Endothelial cell of umbilical vein (primary cell): ENCODE results near the gene SIN3A. TPM values are rescaled to one million over a fixed set of nuclear protein-coding genes. Genes with fewer than 3 reads are reported as not detected.
"Not testable (repeated sequence)": the region's sequence is repeated elsewhere in the genome, so short reads cannot be mapped to it uniquely, and the experiment has no call there.

ENCODE experiments used
- BruUV-seq: library from RNA; stranded (reverse); fragments of 400-500 nt; replicated peaks from 2 replicates; lab custom pipeline; 2021; lab: Mats Ljungman, UMichigan
- CTCF ChIA-PET: fragments of 300-600, 350-600 bp; sonication (Branson Sonifier 250); formaldehyde crosslinking; loops from one replicate; lab custom pipeline; 2021; ENCODE audit warnings: antibody characterized with exemption, inconsistent platforms; lab: Charles Lee
- POLR2A ChIA-PET: fragments of 300-600, 350-600 bp; sonication (Branson Sonifier 250); formaldehyde crosslinking; loops from one replicate; lab custom pipeline; 2021; ENCODE audit warnings: antibody characterized with exemption, inconsistent platforms; lab: Charles Lee
- DNase-seq: peaks from one replicate; pipeline ENCODE4 v3.0.0-alpha.2; 2011; ENCODE audit warnings: low read depth, low spot score
- FAIRE-seq: peaks from 2 replicates; lab custom pipeline; 2011; peaks lifted over from hg19 to GRCh38; lab: Jason Lieb, UNC
- H2AFZ ChIP-seq: 2 replicates; pipeline ENCODE4 v1.6.0; 2012; ENCODE audit warnings: low read depth, low read length, control low read depth, inconsistent platforms
- H3K27ac ChIP-seq: 2 replicates; pipeline ENCODE4 v1.5.1; 2011; ENCODE audit warnings: low read depth, mild to moderate bottlenecking, control low read depth, low read length, moderate library complexity; ENCODE audit not compliant: insufficient read depth
- H3K27me3 ChIP-seq, 2 experiments: 2 replicates each; pipeline versions ENCODE4 v1.6.0 to v1.6.1; 2011; ENCODE audit warnings: low read length in 2 of 2, mixed read lengths in 1 of 2; ENCODE audit not compliant: control insufficient read depth in 2 of 2, insufficient read depth in 2 of 2
- H3K36me3 ChIP-seq, 2 experiments: 2 replicates in 1 of 2; 3 replicates in 1 of 2; pipeline ENCODE4 v1.5.1; 2011; ENCODE audit warnings: low read length in 2 of 2, mild to moderate bottlenecking in 1 of 2, moderate library complexity in 1 of 2; ENCODE audit not compliant: control insufficient read depth in 2 of 2, insufficient read depth in 2 of 2; ENCODE audit errors: extremely low read depth in 1 of 2
- H3K4me1 ChIP-seq: 3 replicates; pipeline ENCODE4 v1.5.1; 2011; ENCODE audit warnings: mild to moderate bottlenecking, low read length; ENCODE audit not compliant: control insufficient read depth, insufficient read depth; ENCODE audit errors: extremely low read depth
- H3K4me2 ChIP-seq: 2 replicates; pipeline ENCODE4 v1.6.1; 2011; ENCODE audit warnings: low read length, control low read depth, mixed read lengths; ENCODE audit not compliant: insufficient read depth
- H3K4me3 ChIP-seq, 3 experiments: fragments of 200-600 bp in 1 of 3; sonication (generic), shearing (Covaris generic) in 1 of 3; replicated peaks in 1 of 3; 2 replicates each; pipeline ENCODE4 v1.5.1; 2011 to 2016; ENCODE audit warnings: control low read depth in 3 of 3, low read length in 3 of 3, mild to moderate bottlenecking in 2 of 3, inconsistent platforms in 1 of 3, low read depth in 1 of 3, moderate library complexity in 1 of 3; ENCODE audit not compliant: insufficient read depth in 1 of 3
- H3K79me2 ChIP-seq: 2 replicates; pipeline ENCODE4 v1.6.0; 2012; ENCODE audit warnings: low read length, inconsistent platforms; ENCODE audit not compliant: control insufficient read depth, insufficient read depth
- H3K9ac ChIP-seq: replicated peaks from 2 replicates; pipeline ENCODE3; 2011; ENCODE audit warnings: low read length, control low read depth; ENCODE audit not compliant: insufficient read depth; ENCODE audit errors: extremely low read depth
- H3K9me1 ChIP-seq: replicated peaks from 3 replicates; pipeline ENCODE4 v1.6.0; 2011; ENCODE audit warnings: mild to moderate bottlenecking, low read length; ENCODE audit not compliant: control insufficient read depth, insufficient read depth; ENCODE audit errors: extremely low read depth
- H3K9me3 ChIP-seq: replicated peaks from 2 replicates; pipeline ENCODE4 v1.5.1; 2012; ENCODE audit warnings: low read length, inconsistent platforms; ENCODE audit not compliant: control insufficient read depth, insufficient read depth
- H4K20me1 ChIP-seq: replicated peaks from 2 replicates; pipeline ENCODE3; 2011; ENCODE audit warnings: mild to moderate bottlenecking, low read length; ENCODE audit not compliant: control insufficient read depth, insufficient read depth; ENCODE audit errors: extremely low read depth
- CTCF ChIP-seq, 2 donors: IDR thresholded peaks; 1 replicate in 1 of 2; 2 replicates in 1 of 2; pipeline ENCODE4 v1.5.1; 2011; ENCODE audit warnings: low read length in 2 of 2, mild to moderate bottlenecking in 2 of 2, moderate library complexity in 2 of 2, control low read depth in 1 of 2, inconsistent platforms in 1 of 2, low read depth in 1 of 2; ENCODE audit not compliant: insufficient read depth in 1 of 2; ENCODE audit errors: extremely low read depth in 1 of 2
- EZH2 ChIP-seq: IDR thresholded peaks from 2 replicates; pipeline ENCODE4 v1.6.1; 2012; ENCODE audit warnings: borderline replicate concordance, low read depth, mild to moderate bottlenecking, moderate library complexity, low read length, inconsistent platforms; ENCODE audit not compliant: severe bottlenecking
- FOS ChIP-seq: IDR thresholded peaks from 2 replicates; pipeline ENCODE4 v1.6.1; 2011; ENCODE audit warnings: mild to moderate bottlenecking, low read length, moderate library complexity, borderline replicate concordance; ENCODE audit not compliant: insufficient read depth
- GATA2 ChIP-seq: IDR thresholded peaks from 2 replicates; pipeline ENCODE4 v1.7.0; 2011; ENCODE audit warnings: low read depth, mild to moderate bottlenecking, moderate library complexity, mixed read lengths, low read length; ENCODE audit not compliant: insufficient read length, insufficient read depth
- JUN ChIP-seq: IDR thresholded peaks from 2 replicates; pipeline ENCODE4 v1.6.1; 2011; ENCODE audit warnings: borderline replicate concordance, low read depth; ENCODE audit not compliant: insufficient read length, insufficient read depth
- MAX ChIP-seq: IDR thresholded peaks from 2 replicates; pipeline ENCODE4 v1.6.1; 2011; ENCODE audit not compliant: insufficient read depth, insufficient read length
- MYC ChIP-seq: IDR thresholded peaks from one replicate; pipeline ENCODE4 v1.6.1; 2011; ENCODE audit warnings: mild to moderate bottlenecking, low read depth, low read length
- POLR2A ChIP-seq: IDR thresholded peaks from 2 replicates; pipeline ENCODE4 v1.6.1; 2012; ENCODE audit warnings: low read depth, mild to moderate bottlenecking, control low read depth, low read length
- POLR2AphosphoS5 ChIP-seq: IDR thresholded peaks from 2 replicates; pipeline ENCODE4 v1.6.1; 2012; ENCODE audit warnings: low read depth, mild to moderate bottlenecking, control low read depth, low read length, moderate library complexity; ENCODE audit not compliant: insufficient read depth
- dilution Hi-C: fragments of 300-500 bp; cut with MboI; formaldehyde crosslinking; loops from one replicate; pipeline ENCODE4 v1.15.0; 2019; ENCODE audit warnings: low sequenced_read_pairs; ENCODE audit not compliant: extremely low pct_ligation_motif_present
- intact Hi-C: fragments of 100-400 bp; cut with micrococcal nuclease; formaldehyde crosslinking; loops from one replicate; pipeline ENCODE4 v1.10.0; 2022
- polyA plus RNA-seq, 4 experiments: library from polyadenylated mRNA; depleted of rRNA in 3 of 4; stranded (reverse) in 3 of 4; unstranded in 1 of 4; fragments of >200 nt; gene quantifications; 2 replicates each; pipeline versions ENCODE4 v1.2.1 to v1.2.3, GENCODE V29; 2011 to 2012; ENCODE audit warnings: missing spikeins in 1 of 4
- total RNA-seq: library from RNA; stranded (reverse); gene quantifications from 2 replicates; pipeline ENCODE4 v1.2.3, GENCODE V29; 2021

SIN3A gene
- total and polyA plus RNA-seq, 2 donors (not counting 3 experiments of a cell fraction or from before 2014, with no cell fraction given): 30.6 to 44.5 TPM

- Histone ChIP-seq H3K27ac (no peak within 1 kb of the TSS), H2AFZ (peak within 1 kb of the TSS; percentile 65), H4K20me1 (no peaks in the 10 kb centered on the region), H3K9me3 (no peaks in the 10 kb centered on the region), H3K4me1 (peaks cover 7% of the 10 kb centered on the region), H3K9ac (peak within 1 kb of the TSS; percentile 28), H3K79me2 (no peaks in the 10 kb centered on the region), H3K9me1 (no peaks in the 10 kb centered on the region), H3K4me2 (peak within 1 kb of the TSS; percentile 53), H3K27me3 (no peaks in the 10 kb centered on the region), H3K36me3 (no peaks in the 10 kb centered on the region), H3K4me3 (peak within 1 kb of the TSS; percentile 59 to 84 (median 68))
- dilution Hi-C loops (no loop called here), intact Hi-C loops (no loop called here)
- peak; percentile 42 for DNase-seq
- no peak for TF ChIP-seq MYC
- no peak for TF ChIP-seq POLR2AphosphoS5
- no peak for TF ChIP-seq MAX
- no peak for TF ChIP-seq FOS
- no peak for TF ChIP-seq POLR2A
- TF ChIP-seq CTCF (IDR thresholded peaks at IDR 0.05; ENCODE audit: extremely low read depth in 1 of 2, insufficient read depth in 1 of 2, low read depth in 1 of 2, low read length in 2 of 2): no peak
- no peak for TF ChIP-seq JUN
- TF ChIP-seq GATA2: no peak
- TF ChIP-seq EZH2: no peak
- CTCF ChIA-PET: no interaction called here
- BruUV-seq: no TSS peak
- POLR2A ChIA-PET: interaction anchor here (0.6 kb wide), 1 partner anchor 98 kb away, joined by 4 read pairs; no protein-coding TSS in a partner anchor
- FAIRE-seq: peak; percentile 79
Measured at GRCh38 chr15:75346796-75347221, 104.7 kb downstream of the SIN3A start, which contains the start of gene NEIL1. Gene NEIL1, plus strand, starts transcription at chr15:75347039. Its CDS starts 1,867 bp downstream, at chr15:75348906.

- H3K27ac ChIP-seq, H3K27me3 ChIP-seq, H3K9ac ChIP-seq, H3K9me1 ChIP-seq, DNase-seq, POLR2A ChIA-PET, dilution Hi-C loops, H3K79me2 ChIP-seq, FAIRE-seq, CTCF ChIA-PET, H3K9me3 ChIP-seq, H3K4me1 ChIP-seq, H2AFZ ChIP-seq, H3K4me2 ChIP-seq, H3K4me3 ChIP-seq, intact Hi-C loops, BruUV-seq, H3K36me3 ChIP-seq, H4K20me1 ChIP-seq: not testable (repeated sequence)
Measured at GRCh38 chr15:75343953-75344352, 107.5 kb downstream of the SIN3A start.
